ENCODE measurements around the gene ICE2. TPM values are rescaled to one million over a fixed set of nuclear protein-coding genes. Genes with fewer than 3 reads are reported as not detected.

Gene ICE2, protein sequence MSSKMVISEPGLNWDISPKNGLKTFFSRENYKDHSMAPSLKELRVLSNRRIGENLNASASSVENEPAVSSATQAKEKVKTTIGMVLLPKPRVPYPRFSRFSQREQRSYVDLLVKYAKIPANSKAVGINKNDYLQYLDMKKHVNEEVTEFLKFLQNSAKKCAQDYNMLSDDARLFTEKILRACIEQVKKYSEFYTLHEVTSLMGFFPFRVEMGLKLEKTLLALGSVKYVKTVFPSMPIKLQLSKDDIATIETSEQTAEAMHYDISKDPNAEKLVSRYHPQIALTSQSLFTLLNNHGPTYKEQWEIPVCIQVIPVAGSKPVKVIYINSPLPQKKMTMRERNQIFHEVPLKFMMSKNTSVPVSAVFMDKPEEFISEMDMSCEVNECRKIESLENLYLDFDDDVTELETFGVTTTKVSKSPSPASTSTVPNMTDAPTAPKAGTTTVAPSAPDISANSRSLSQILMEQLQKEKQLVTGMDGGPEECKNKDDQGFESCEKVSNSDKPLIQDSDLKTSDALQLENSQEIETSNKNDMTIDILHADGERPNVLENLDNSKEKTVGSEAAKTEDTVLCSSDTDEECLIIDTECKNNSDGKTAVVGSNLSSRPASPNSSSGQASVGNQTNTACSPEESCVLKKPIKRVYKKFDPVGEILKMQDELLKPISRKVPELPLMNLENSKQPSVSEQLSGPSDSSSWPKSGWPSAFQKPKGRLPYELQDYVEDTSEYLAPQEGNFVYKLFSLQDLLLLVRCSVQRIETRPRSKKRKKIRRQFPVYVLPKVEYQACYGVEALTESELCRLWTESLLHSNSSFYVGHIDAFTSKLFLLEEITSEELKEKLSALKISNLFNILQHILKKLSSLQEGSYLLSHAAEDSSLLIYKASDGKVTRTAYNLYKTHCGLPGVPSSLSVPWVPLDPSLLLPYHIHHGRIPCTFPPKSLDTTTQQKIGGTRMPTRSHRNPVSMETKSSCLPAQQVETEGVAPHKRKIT
- 10 to 100 TPM in 8 of 9 donors, 1 to 10 TPM in 1; 9.1 to 28.8 (median 23.7) TPM for total RNA-seq
- polyA plus RNA-seq: 10 to 100 TPM in 1 of 2 donors, 1 to 10 TPM in 1; 8.4 to 11.1 TPM
- long read RNA-seq, donor 1, full-length matches to known transcripts: 6 of 13 reads
- long read RNA-seq, donor 1, partial matches to known transcripts: 4 of 13 reads
- long read RNA-seq, donor 1, other reads (novel, unspliced or antisense): 3 of 13 reads
- long read RNA-seq, donor 2, full-length matches to known transcripts: 13 of 26 reads
- long read RNA-seq, donor 2, partial matches to known transcripts: 3 of 26 reads
- long read RNA-seq, donor 2, other reads (novel, unspliced or antisense): 10 of 26 reads
- long read RNA-seq, donor 3, full-length matches to known transcripts: 6 of 12 reads
- long read RNA-seq, donor 3, partial matches to known transcripts: 4 of 12 reads
- long read RNA-seq, donor 3, other reads (novel, unspliced or antisense): 2 of 12 reads

DNA sequence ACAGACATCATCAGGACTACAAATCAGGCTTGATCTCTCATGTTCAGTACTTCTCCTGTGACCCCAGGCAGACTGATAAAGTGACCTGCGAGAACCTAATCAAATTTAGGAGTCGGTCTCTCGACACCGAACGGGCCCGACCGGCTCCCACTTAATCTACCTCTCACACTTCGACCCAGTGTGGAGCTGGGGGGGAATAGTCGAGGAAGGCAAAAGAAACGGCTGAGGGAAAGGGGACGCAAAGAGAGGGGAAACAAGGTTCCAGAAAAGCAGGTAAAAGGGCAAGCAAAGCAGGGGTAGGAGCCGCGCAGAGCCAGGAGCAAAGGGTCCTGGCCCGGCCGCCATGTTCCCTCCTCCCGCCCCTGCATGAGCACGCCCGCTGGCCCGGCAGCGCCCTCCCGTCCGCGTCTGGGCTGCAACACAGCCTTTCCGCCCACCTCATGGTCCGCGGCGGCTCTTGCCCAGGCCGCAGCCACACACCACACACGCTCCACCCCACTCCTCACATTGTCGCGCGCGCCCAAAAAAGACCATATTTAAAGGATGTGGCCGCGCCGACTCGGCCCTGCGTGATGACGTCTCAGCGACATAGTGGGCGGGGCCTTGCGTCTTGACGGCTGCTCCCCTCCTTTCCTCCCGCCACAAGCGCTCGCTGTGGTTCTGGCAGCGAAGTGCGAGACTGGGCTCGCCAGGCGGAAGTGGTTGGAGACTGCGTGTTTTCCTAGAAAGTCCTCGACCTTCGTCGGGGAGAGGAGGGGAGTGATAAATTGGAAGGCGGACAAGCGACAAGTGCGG lies at the start of gene ICE2:
ICE2 (minus strand) TSS at position 577 of the 795 bp plus-strand sequence. CDS start 1,165 bp downstream, outside the sequence.
- ATAC-seq: peak; percentile 92 to 98 (median 96)
- WGBS, 4 donors: 0% methylated on average over 48 to 57 of the region's 57 CpGs
- intact Hi-C loops (cut with DNase I): loop anchor here in 1 of 10 donors (2.0 kb wide), 1 partner anchor 80 kb away; no protein-coding TSS in a partner anchor

DNA sequence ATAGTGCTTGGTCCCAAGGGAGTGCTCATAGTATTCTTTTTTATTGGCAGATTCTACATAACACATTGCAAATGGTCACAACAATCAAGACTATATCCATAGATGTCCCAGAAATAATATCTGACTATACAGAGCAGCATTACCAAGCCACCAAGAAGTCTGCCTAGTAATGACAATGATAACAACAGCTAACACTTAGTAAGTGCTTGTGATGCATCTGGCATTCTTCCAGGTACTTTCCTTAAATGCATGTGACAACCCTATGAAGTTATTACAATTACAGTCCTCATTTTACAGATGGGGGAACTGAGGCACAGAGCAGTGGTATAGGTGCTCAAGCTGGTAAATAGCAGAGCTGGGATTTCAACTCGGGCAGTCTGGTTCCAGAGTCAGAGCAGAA lies 49.6 kb upstream of the ICE2 start:
- Histone ChIP-seq H3K27me3 (no peaks in the 10 kb centered on the region), H3K4me1 (peaks cover 0 to 34% (median 8%) of the 10 kb centered on the region in 12 donors), H3K4me3 (no peak overlapping the region), H3K9me3 (no peaks in the 10 kb centered on the region), H3K27ac (no peak overlapping the region), H3K36me3 (peaks cover 0 to 20% (median 9%) of the 10 kb centered on the region in 9 donors)
- DNase-seq: no peak
- TF ChIP-seq POLR2A (IDR thresholded peaks at IDR 0.05): no peak
- TF ChIP-seq, protein P1, sequence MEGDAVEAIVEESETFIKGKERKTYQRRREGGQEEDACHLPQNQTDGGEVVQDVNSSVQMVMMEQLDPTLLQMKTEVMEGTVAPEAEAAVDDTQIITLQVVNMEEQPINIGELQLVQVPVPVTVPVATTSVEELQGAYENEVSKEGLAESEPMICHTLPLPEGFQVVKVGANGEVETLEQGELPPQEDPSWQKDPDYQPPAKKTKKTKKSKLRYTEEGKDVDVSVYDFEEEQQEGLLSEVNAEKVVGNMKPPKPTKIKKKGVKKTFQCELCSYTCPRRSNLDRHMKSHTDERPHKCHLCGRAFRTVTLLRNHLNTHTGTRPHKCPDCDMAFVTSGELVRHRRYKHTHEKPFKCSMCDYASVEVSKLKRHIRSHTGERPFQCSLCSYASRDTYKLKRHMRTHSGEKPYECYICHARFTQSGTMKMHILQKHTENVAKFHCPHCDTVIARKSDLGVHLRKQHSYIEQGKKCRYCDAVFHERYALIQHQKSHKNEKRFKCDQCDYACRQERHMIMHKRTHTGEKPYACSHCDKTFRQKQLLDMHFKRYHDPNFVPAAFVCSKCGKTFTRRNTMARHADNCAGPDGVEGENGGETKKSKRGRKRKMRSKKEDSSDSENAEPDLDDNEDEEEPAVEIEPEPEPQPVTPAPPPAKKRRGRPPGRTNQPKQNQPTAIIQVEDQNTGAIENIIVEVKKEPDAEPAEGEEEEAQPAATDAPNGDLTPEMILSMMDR (IDR thresholded peaks at IDR 0.05): no peak
- intact Hi-C loops (cut with DNase I): no loop called here
- 80 to 93% (median 84%) methylated on average over 1 of the region's 1 CpG for WGBS, 4 donors
- peak; percentile 28 to 63 (median 46) for ATAC-seq

More for the DNA sequence above, at the start of gene ICE2:
- peaks cover 3 to 43% (median 30%) of the 10 kb centered on the region in 12 donors for H3K4me1 ChIP-seq
- peak within 1 kb of the TSS; percentile 60 to 90 (median 73) for H3K4me3 ChIP-seq
- peak within 1 kb of the TSS; percentile 90 to 98 (median 92) for H3K27ac ChIP-seq
- H3K27me3 ChIP-seq: no peaks in the 10 kb centered on the region
- TF ChIP-seq, protein P1 (IDR thresholded peaks at IDR 0.05): peak in 2 of 12 donors; percentile 13 to 29
- peak; percentile 72 to 81 for TF ChIP-seq POLR2A (IDR thresholded peaks at IDR 0.05)
- peak; percentile 96 to 98 (median 97) for DNase-seq
- H3K9me3 ChIP-seq: no peaks in the 10 kb centered on the region
- peaks cover 0 to 19% (median 11%) of the 10 kb centered on the region in 9 donors for H3K36me3 ChIP-seq

- DNase-seq (no peak), ATAC-seq (no peak)
- Histone ChIP-seq H3K27me3 (no peaks in the 10 kb centered on the region), H3K36me3 (peaks cover 0 to 20% (median 9%) of the 10 kb centered on the region in 9 donors), H3K27ac (peak overlapping the region in 1 of 12 donors; percentile 32), H3K4me1 (peaks cover 0 to 34% (median 8%) of the 10 kb centered on the region in 12 donors), H3K9me3 (no peaks in the 10 kb centered on the region), H3K4me3 (no peak overlapping the region)
- 80 to 88% (median 82%) methylated on average over 4 of the region's 4 CpGs for WGBS, 4 donors
- intact Hi-C loops (cut with DNase I): loop anchor here in 1 of 10 donors (2.0 kb wide), 1 partner anchor 27 kb away; no protein-coding TSS in a partner anchor
- TF ChIP-seq, protein P1 (IDR thresholded peaks at IDR 0.05): no peak
- TF ChIP-seq POLR2A (IDR thresholded peaks at IDR 0.05): no peak
Measured at GRCh38 chr15:60527456-60527855, 48.5 kb upstream of the ICE2 start.
